Globus pallidus (tissue), 1 donor: Measurements from ENCODE around the gene DTX4.
A peak's percentile ranks its signal among the peaks of the same experiment; 100 is the strongest.

Source experiments
- DNase-seq: peaks from one replicate; pipeline ENCODE4 v3.0.0-alpha.2; 2015; ENCODE audit warnings: low spot score

DTX4 gene

DNA sequence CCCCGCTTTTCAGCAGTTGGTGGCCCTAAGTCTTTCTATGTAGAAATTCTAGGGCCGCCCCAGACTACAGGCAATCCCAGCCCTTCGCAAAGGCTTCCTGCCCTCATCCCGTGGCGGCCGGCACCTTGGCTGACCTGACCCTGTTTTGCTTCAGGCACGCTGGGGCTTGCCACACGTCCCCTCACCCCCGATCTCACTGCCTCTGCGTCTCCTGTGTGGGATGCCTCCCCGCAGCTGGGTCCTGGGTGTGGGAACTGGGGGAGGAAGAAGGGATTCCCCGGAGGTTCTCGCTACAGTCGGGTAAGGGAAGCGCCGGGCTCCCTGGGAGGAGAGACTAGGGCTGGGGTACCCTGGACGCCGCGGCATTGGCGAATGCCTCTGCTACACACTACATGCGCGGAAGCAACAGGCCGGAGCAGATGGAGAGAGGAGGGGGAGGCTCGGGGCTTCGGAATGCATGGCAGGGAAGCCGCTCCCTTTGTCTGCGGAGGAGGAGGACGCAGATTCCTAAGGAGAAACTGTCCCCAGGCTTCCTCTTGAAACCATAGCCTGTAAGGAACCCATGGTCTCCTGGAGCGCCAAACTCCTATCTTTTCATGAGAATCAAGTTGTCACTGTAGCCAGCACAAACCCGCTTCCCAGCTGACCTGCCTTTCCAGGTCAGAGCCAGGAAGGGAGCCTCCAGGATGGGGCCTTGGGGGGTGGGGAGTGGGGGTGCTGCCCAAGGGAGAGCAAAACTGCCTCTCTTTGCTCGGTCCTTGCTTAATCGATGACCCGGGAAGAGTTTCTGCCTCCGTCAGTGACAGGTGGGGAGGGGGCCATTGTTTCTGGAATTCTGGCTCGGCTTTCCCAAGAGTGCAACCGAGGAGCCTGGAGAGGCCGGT lies 1.4 kb downstream of the DTX4 start:
- no peak for DNase-seq

DNA sequence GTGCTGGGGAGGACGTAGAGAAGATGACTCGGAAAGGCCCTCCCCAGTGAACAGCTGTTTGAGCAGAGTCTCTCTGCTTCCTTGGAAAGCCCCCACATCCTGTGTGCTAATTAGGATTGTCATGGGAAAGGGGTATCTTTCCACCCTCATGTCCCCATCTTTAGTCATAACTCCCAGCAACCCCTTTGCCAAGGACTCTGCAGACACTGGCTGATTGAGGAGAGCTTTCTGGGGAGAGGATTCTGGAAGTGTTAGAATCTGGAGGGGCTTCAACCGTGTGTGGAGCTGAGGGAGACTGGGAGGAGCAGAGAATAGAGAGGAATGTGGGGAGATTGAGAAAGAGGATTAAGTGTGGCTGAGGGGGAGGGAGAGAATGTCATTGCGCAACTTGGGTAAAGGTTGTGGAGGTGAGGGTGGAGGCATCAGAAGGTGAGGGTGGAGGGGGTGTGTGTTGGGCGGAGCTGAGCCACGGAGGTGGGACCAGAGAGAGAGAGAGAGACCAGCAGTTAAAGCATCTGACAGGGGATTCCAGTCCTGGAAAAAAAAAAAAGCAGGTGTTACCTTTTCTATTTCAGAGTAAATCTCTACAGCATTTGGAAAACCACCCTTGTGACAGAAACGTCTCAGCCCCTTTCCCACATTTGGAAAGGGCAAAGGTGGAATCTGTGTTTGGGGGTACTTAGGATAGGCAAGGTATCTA lies 2.2 kb downstream of the DTX4 start:
- no peak for DNase-seq

DNA sequence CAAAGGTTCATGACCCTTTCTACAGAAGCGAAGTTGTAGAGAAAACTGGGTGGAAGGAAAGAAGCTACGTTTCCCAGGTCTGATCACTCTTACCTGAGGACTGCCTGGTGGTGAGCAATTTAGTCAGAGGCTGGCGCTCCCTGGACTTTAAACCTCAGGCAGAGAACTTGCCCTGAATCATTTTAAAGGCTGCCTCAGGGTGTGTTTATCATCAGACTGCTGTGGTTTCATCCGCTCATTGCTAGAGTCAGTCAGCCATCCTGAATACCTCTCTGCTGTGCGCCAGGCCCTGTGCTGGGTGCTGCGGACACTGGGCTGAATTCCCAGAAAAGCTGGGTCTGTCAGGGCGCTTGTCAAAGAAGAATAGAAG lies 2.7 kb downstream of the DTX4 start:
- DNase-seq, result no peak

DNA sequence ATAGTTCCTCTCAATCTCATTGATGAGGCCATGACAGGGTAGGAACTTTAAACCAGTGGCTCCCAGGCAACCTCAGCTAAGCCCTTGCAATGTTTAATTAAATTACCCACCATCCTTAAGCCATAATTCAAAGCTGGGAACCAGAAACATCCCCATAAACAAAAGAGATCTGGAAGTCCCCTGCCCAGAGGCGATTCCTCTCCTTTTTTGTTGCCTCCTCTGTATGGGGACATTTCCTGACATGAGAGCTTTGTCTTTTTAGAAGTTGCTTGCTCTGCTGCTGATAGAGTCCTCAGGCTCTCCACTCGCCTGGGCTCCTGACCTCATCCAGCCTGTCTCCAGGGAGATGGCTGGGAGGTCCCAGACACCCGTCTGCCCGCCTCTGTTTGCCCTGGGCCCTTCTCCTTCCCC lies 3.2 kb downstream of the DTX4 start:
- no peak for DNase-seq

DNA sequence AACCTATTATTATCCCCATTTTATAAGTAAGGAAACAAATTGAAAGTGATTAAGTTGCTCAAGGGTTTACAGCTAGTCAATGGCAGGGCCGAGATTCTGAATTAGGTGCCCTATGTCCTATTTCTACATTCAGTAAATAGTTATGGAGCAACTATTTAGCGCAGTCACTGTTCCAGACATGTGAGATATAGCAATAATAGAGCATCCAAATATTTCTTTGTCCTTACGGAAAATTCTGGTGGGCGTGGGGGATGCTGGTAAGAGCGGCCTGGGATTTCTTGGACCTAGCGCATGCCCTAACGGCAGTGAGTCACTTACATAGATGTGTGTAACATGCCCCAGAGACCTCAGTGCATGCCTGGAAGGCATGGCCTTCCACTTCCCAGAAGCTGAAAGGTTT lies 4.4 kb downstream of the DTX4 start:
- no peak for DNase-seq

DNA sequence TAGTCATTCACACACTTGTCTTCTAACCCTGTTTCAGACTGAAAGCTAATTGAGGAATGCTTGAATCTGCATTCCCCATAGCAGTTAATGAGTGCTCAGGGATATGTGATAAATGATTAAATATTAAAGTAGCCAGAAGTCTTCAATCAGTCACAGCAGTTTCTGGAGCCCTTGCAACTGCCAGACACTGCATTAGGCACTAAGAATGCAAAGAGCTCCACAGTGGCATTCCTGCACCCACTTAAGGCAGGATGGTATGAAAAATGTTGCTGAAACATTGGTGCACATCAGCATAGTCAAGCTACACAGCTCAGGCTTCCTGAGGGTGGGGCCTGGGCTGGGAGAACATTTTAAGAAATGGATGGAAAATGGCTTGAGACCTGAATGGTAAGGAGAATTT lies 6.5 kb downstream of the DTX4 start:
- no peak for DNase-seq

DNA sequence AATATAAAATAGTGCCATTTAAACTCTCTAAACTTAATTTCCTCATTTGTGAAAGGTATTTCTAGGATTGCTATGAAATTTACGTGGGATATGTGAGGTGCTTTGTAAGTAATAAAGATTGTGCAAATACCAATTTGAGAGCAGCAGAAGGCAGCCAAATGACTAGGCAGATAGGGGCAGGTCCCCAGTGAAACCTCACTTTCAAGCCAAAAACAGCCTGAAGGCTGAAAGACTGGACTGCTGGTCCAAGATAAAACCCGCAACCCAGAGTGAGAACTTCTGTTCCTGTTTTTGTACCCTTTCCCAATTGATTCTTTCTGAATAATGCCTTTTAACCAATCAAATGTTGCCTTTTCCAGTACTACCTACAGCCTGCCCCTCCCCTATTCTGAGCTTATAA lies 7.2 kb downstream of the DTX4 start:
- no peak for DNase-seq

DNA sequence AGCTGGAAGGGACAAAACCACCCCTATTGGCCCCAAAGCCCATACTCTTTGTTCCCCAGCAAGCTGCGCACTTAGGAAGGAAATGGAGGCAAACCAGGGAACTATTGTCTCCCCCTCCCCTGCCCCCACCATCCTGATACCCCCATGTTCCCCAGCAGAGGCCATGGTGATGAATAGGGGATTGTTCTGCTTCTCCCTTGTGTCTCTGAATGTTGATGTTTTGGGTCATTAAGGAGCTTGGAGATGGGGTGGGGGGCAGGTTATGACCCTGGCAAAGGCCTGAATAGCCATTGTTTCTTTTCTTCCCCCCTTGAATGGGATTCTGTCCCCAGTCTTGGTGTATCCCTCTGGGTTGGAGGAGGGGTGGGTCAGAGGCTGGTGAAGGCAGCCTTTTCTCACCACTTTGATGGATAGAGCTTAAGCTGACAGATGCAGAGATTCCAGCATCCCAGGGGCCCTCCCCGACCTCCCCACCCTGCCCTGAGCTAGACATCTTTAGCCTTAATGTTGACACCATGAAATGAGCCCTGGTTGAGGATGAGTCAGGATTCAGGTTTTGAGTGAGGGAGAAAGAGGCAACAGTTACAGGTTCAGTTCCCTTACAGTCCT lies 8.3 kb downstream of the DTX4 start:
- DNase-seq, result peak; percentile 84

DNA sequence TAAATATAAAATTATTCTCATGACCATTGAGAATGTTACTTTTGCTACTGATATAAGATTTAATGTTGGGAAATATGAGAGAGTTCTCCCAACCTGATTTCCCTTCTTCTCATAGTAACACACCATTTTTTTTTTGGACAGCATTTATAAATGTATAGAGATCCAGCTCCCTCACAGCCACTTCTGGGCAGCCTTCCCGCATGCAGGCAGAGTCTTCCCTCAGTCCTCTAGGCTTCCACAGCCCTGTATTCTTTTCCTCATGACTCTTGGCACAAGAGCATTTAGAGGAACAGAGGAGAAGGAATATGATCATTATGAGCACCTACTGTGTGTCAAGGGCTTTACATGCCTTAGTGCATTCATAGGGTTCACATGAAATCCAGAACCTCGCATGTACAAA lies 9.0 kb downstream of the DTX4 start:
- no peak for DNase-seq

DNA sequence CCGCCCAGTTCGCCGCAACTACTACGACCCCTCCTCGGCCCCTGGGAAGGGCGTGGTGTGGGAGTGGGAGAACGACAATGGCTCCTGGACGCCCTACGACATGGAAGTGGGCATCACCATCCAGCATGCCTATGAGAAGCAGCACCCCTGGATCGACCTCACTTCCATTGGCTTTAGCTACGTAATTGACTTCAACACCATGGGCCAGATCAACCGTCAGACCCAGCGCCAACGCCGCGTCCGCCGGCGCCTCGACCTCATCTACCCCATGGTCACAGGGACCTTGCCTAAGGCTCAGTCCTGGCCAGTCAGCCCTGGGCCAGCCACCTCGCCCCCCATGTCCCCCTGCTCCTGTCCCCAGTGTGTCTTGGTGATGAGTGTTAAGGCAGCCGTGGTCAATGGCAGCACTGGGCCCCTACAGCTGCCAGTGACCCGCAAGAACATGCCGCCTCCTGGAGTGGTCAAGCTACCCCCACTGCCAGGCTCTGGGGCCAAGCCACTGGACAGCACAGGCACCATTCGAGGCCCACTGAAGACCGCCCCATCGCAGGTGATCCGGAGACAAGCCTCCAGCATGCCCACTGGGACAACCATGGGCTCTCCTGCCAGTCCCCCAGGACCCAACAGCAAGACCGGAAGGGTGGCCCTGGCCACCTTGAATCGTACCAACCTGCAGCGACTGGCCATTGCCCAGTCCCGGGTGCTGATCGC lies 10.0 kb downstream of the DTX4 start:
- no peak for DNase-seq

DNA sequence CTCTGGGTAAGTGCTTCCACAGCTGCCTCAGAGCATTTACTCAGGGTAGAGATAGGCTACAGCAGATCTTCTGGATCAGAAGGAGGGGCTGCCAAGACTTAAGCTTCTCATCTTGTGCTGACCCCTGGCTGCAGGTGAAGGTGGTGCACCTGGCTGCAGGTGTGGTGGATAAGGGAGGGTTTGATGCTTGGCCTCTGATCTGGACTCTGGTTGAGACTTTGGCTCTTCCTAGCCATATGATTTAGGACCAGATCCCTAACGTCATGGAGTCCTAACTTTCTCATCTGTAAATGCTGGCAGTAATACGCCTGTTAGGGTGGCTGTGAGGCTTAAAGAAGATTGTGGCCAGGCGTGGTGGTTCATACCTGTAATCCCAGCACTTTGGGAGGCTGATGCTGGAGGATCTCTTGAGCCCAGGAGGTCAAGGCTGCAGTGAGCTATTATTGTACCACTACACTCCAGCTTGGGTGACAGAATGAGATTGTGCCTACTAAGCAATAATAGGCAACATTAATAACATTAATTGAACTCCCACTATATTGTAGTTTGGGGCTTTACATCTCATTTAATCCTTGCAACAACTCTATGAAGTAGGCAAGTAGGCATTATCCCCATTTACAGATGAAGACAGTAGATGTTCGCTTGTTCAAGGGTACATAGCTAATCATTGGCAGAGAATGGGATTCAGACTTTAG lies 10.7 kb downstream of the DTX4 start:
- DNase-seq, result no peak

DNA sequence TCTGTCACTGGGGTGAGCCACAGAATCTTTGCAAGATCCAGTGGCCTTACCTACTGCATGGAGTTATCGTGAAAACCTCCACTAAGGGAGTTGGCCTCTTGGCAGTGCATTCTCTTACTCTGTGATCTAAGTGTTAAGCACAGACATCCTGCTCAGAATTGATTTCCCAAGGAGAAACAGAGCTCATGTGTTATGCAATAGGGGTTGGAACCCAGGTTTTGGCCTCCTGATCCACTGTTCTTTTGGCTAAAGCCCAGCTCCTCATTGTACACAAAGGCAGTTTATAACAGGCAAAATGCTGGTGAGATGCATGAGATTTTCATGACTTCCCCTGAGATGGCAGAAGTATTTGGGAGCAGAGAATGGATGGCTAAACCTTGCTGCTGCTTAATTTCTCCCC lies 11.8 kb downstream of the DTX4 start:
- no peak for DNase-seq

DNA sequence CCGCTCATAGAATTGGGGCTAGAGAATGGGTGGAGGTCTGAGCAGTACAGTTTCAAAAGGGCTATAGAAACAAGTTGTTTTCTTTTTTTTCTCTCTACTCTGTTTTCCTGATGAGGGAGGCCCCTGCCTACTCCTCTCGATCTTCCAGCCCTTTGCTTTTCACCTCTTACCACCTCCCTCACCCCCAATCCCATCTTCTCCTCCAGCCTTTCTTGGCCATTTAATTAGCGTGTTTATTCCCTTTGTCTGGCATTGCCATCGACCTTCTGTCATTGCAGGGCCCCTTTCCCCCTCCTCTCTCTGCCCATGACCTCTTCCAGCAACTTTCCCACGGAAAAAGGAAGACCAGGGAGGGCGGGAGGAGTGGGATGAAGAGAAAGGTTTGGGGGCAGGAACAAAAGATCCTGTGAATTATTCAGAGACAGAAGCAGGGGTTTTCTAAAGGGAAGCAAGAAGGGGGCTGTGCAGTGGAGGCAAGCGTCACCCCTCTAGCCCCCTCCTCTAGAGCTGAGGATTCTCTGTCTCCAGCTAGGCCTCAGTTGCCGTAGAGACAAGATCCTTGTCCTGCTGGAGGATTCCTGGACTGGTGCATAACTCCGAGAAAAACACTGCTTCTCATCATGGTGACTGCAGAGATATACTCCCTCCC lies 12.9 kb downstream of the DTX4 start:
- no peak for DNase-seq

DNA sequence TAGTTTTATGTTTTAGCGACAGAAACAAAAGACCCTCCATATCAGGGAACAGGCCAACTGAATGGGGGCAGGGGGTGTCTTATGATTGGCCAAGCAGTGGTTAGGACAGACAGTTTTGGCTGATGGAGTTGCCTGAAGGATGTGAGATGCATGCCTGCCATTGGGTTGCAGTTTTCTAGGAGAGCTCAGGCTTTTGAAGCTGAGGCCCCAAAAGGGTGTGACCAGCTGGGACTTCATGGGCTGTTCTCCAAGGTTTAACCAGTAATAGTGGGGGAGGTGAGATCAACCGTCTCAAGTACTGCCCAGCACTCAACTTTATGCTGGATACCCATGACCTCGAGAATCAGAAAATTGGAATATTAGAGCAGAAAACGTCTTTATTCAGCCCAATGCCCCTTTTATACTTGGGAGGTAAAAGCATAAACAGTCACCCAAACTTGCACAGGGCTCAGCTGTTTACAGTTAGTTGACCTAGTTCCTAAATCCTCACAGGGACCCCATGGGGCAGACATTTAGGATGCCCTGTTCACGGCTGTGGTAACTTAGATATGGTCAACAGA lies 13.5 kb downstream of the DTX4 start:
- no peak for DNase-seq

DNA sequence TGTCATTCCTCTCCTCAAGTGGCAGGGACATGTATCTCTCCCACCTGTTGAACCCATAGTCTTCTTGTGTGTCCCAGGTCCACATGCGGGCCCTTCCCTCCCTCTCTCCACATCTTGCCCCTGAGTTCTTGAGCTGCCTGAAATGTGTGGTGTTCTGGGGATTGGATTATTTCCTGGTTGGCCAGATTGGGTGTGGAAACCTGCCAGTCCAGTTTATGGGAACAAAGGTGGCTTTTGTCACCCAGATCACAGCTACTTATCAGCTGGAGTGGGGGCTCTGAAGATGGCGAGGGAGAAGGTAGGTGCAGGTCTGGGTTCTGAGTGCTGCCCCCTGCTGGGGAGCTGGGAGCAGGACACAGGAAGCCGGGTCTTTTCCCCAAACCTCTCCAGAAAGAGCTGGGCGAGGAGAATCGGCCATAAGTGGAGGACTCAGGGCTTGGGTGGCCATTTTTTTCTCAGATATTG lies 14.2 kb downstream of the DTX4 start:
- no peak for DNase-seq

DNA sequence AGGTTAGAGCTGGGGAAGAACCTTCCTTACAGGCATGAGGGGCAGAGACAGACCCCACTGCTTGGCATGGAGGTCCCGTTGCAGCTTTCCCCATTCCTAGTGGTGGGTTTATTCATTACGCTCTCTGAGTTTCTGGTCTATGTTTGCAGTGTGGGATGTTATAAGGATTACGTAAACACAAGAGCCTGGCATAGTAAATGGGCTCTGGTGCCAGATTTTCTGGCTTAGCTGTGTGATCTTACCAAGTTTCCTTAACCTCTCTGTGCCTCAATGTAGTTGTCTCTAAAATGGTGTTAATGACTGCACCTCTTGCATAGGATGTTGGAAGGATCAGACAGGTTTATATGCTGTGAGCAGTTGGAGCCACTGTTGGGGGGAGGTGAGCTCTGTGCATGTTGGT lies 15.1 kb downstream of the DTX4 start:
- no peak for DNase-seq

DNA sequence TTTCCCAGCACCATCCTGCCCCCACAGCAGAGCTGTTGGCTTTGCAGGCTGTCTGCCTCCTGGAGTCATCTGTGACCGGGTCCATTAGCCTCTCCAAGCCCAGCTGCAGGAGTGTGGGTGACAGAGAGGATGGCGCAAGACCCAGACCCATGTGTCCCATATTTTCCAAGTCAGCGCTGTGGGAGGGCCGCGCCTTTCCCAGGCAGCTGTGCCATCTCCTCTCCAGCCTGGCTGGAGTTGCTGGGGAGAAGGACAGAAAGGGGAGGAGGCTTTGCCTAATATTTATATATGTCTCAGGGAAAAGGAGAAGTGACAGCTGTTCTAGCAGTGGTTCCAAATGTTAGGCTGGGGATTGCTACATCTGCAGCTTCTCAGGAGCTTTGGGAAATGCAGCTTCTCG lies 15.7 kb downstream of the DTX4 start:
- no peak for DNase-seq

DNA sequence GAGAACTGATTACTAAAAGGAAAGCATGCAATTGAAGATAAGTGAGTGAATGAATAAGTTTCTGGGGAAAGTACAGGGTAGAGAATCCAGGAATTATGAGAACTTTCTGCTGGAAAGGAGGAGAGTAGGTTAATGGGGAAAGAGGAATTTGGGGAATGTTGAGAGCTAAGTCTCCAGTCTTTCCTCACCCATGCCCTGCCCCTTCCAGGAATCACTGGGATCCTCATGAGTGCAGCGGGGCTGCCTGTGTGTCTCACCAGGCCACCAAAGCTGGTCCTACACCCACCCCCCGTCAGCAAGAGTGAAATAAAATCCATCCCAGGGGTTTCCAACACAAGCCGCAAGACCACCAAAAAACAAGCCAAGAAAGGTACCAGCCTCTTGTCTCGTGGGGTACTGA lies 17.0 kb downstream of the DTX4 start:
- DNase-seq, result no peak

DNA sequence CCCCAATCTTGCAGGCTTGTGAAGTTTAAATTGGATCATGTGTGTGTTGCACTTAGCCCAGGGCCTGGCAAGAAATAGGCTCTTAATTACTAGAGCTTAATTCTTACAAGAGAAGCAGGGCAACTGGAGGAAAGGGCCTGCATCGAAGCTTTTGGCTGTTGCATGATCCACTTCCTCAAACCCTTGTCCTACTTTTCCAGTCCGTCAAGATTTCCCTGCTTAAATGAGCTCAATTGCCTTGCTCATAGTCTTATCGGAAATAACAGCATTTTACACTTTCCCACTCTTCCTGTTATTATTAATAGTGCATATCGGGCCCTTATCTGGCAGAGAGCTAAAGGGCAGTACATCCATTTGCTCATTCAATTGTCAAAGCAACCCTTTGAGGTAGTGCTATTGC lies 18.1 kb downstream of the DTX4 start:
- no peak for DNase-seq

DNA sequence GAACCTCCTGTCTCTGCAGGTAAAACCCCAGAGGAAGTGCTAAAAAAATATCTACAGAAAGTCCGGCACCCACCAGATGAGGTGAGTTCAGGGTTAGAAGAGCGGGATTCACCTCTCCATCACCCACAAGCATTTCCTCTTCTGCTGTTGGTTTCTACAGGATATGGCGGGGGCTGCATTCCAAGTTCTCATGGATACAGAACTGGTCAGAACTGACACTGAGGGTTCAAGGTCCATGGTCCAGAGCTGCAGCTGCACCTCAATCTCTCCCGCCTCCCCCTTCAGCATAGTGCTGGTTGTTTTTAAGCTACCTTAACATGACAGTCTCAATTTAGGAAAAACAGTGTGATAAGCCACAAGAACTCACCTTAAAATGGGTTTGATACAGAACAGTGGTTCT lies 19.2 kb downstream of the DTX4 start:
- no peak for DNase-seq

DNA sequence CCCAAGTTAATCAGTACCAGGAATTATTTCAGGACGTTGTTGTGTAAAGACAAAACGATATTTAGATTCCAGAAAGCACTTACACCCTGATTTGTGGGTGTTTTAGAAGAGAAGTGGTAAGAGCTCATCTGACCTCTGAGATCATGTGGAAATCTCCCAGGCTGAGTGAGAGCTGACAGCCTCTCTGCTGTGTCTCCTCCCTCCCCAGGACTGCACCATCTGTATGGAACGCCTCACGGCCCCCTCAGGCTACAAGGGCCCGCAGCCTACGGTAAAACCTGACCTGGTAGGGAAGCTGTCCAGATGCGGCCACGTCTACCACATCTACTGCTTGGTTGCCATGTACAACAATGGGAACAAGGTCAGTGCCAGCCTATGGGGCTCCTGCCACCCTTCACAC lies 20.0 kb downstream of the DTX4 start:
- no peak for DNase-seq
